ENCODE results near the gene TRPT1. TPM values are rescaled to one million over a fixed set of nuclear protein-coding genes. Genes with fewer than 3 reads are reported as not detected.
A peak's percentile ranks its signal among the peaks of the same experiment; 100 is the strongest.

The TRPT1 gene
- total and polyA plus RNA-seq, 2 of the 4 experiments (the other 2 are of a cell fraction) = 63.2 to 81.9 TPM

DNA sequence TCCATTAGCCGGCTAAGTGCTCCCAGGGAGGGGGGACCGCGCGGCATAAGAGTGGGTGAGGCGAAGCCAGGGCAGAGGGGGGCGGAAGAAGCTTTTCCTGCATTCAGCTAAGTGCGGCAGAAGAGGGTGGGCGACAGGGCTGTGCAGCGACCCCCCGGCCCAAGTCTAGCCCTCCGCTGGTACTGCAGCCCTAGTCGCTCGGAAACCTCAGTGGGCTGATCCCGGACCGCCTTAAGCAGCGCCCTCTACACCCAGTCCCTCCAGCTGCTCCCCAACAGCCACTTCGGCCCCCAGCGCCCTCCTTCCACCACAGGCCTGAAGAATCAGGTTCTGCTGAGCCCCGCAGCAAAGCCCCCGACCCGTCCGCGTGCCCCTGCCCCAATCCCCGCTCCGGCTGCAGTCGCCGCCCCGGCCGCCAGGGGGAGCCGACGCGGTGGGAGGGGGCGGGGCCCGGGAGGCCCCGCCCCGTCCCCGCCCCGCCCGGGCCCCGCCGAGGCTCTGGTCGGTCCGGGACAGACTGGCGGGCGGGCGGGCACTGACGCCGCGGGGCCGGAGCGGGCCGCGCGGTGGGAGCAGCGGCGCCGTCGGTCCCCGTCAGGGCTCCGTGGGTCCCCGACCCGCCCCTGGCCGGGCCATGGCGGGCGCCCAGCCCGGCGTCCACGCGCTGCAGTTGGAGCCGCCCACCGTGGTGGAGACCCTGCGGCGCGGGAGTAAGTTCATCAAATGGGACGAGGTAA lies 25.2 kb upstream of the TRPT1 start, which contains the start of gene PLCB3 (continued):
- TF ChIP-seq NFE2L2 (IDR thresholded peaks at IDR 0.05; ENCODE audit: low read depth, low read length) = no peak
- peak; percentile 40 for TF ChIP-seq SMC3 (IDR thresholded peaks at IDR 0.05; ENCODE audit: low read depth, low read length)

DNA sequence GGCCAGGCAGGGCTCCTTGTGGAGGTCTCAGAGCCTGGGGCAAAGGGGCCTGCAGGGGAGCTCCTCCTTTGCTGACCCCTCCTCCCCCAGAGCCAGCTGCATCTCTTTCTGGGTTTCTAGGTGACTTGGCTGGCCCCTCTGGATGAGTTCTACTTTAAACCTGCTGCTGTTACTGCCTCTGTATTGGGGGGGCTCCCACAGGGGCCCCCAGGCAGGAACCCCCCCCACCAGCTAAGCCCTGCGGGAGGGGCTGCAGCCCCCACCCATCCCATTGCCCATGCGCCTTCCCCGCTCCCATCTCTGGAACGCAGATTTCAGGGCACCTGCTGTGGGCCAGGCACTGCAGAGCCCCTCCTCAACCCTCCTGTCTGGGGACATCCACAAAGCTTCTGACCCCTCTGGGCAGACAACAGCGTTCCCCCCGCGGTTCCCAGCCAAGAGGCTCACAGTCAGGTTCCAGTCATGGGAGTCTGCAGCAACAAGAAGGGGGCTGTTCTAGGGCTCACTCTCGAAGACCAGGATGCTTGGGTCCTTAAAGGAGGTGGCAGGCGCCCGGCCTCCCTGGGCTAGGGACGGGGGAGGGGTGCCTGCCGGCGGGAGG lies 24.5 kb upstream of the TRPT1 start:
- in situ Hi-C loops (cut with MboI; ENCODE audit: low sequenced_read_pairs) = no loop called here
- H3K9me3 ChIP-seq (ENCODE audit: control insufficient read depth, insufficient read depth, low read length) = no peaks in the 10 kb centered on the region
- H2BK15ac ChIP-seq (ENCODE audit: low read depth, low read length) = no peak overlapping the region
- dilution Hi-C loops (cut with HindIII; ENCODE audit: low sequenced_read_pairs, unreplicated experiment) = no loop called here
- BruUV-seq (replicated peaks) = no TSS peak
- intact Hi-C loops (cut with micrococcal nuclease) = loop anchor here (1.0 kb wide), 1 partner anchor 51 kb away; no protein-coding TSS in a partner anchor
- H2AK5ac ChIP-seq (ENCODE audit: low read depth, low read length) = 0 out of 2 replicates have a peak overlapping the region, but pooled peaks have one; percentile 31
- H3K9ac ChIP-seq (ENCODE audit: low read depth, low read length) = no peak overlapping the region
- H2BK5ac ChIP-seq (ENCODE audit: low read depth, low read length, poor library complexity, severe bottlenecking) = no peak overlapping the region
- H3K79me1 ChIP-seq (ENCODE audit: low read depth in 1 of 2, low read length in 2 of 2) = peaks cover 8 to 47% of the 10 kb centered on the region in 2 experiments
- H3K4me3 ChIP-seq (ENCODE audit: insufficient read depth, low read depth, low read length) = peak overlapping the region; percentile 98
- POLR2A ChIA-PET (ENCODE audit: unreplicated experiment) = no interaction called here
- H3K27ac ChIP-seq (ENCODE audit: insufficient read depth, low read length) = no peak overlapping the region
- no peaks in the 10 kb centered on the region for H3K9me1 ChIP-seq (ENCODE audit: insufficient read depth, low read length)
- H3K27me3 ChIP-seq (ENCODE audit: control insufficient read depth, insufficient read depth, low read length) = no peaks in the 10 kb centered on the region
- 0% methylated on average over 4 of the region's 13 CpGs; no CpG with 5 or more reads in 1 of the 2 experiments for WGBS, 2 experiments (ENCODE audit: extremely low coverage in 2 of 2, insufficient read length in 1 of 2)
- peak overlapping the region; percentile 98 for H3K4me2 ChIP-seq (ENCODE audit: low read depth, low read length)
- H3K18ac ChIP-seq (ENCODE audit: low read depth, low read length) = no peak overlapping the region
- peak overlapping the region; percentile 99 for H2AFZ ChIP-seq (replicated peaks; ENCODE audit: low read length, poor library complexity)
- H3K4ac ChIP-seq (ENCODE audit: low read depth, low read length) = peak overlapping the region; percentile 48; the same call in 1 of the 2 replicates
- H2AK9ac ChIP-seq (replicated peaks; ENCODE audit: low read depth, low read length, poor library complexity) = peak overlapping the region; percentile 60
- 0 out of 2 replicates have a peak overlapping the region, but pooled peaks have one; percentile 29 for H3K14ac ChIP-seq (replicated peaks; ENCODE audit: low read depth, low read length)
- H4K5ac ChIP-seq (ENCODE audit: low read depth, low read length) = no peak overlapping the region
- H2BK120ac ChIP-seq (ENCODE audit: low read depth, low read length) = peak overlapping the region; percentile 30; the same call in 1 of the 2 replicates
- no peak for DNase-seq
- CTCF ChIA-PET = interaction anchor here (0.6 to 1.7 kb wide), 2 partner anchors 51 to 69 kb away, joined by 3 read pairs; no protein-coding TSS in a partner anchor
- no peak overlapping the region for H3K56ac ChIP-seq (ENCODE audit: extremely low read depth, insufficient read depth, low read length)
- H4K20me1 ChIP-seq (ENCODE audit: insufficient read depth, low read length) = peaks cover 10% of the 10 kb centered on the region
- ATAC-seq (ENCODE audit: low read depth) = no peak; the same call in 1 of the 2 replicates
- peak overlapping the region; percentile 23 to 36; a peak in 2 of 4 replicates for H4K8ac ChIP-seq (ENCODE audit: low read depth in 2 of 2, low read length in 2 of 2)
- peaks cover 9% of the 10 kb centered on the region for H3K36me3 ChIP-seq (ENCODE audit: control insufficient read depth, insufficient read depth, low read length)
- no peak overlapping the region for H2BK20ac ChIP-seq (ENCODE audit: low read depth, low read length)
- peak overlapping the region; percentile 34; the same call in 1 of the 2 replicates for H4K91ac ChIP-seq (ENCODE audit: insufficient read depth, low read depth, low read length)
- peak overlapping the region; percentile 48; the same call in 1 of the 2 replicates for H3K23ac ChIP-seq (ENCODE audit: low read depth, low read length)
- H3K4me1 ChIP-seq (ENCODE audit: control insufficient read depth, insufficient read depth, low read length) = peaks cover 10% of the 10 kb centered on the region
- no peak for TF ChIP-seq BHLHE40 (IDR thresholded peaks at IDR 0.05; ENCODE audit: low read depth, low read length)
- TF ChIP-seq RAD21 (IDR thresholded peaks at IDR 0.05; ENCODE audit: low read length) = no peak
- TF ChIP-seq MXI1 (IDR thresholded peaks at IDR 0.05; ENCODE audit: borderline replicate concordance, low read depth, low read length) = no peak
- TF ChIP-seq MAFK (IDR thresholded peaks at IDR 0.05; ENCODE audit: low read depth, low read length) = no peak
- TF ChIP-seq MAZ (IDR thresholded peaks at IDR 0.05; ENCODE audit: borderline replicate concordance, low read depth, low read length) = no peak
- TF ChIP-seq RFX5 (IDR thresholded peaks at IDR 0.05; ENCODE audit: low read depth, low read length) = no peak
- no peak for TF ChIP-seq RCOR1 (IDR thresholded peaks at IDR 0.05; ENCODE audit: insufficient replicate concordance, low read length)
- no peak for TF ChIP-seq NFE2L2 (IDR thresholded peaks at IDR 0.05; ENCODE audit: low read depth, low read length)
- TF ChIP-seq CHD1 (IDR thresholded peaks at IDR 0.05; ENCODE audit: low read depth, low read length) = no peak
- TF ChIP-seq SMC3 (IDR thresholded peaks at IDR 0.05; ENCODE audit: low read depth, low read length) = no peak
- no peak for TF ChIP-seq POLR2A (IDR thresholded peaks at IDR 0.05; ENCODE audit: low read depth, low read length)
- no peak for TF ChIP-seq CEBPB (IDR thresholded peaks at IDR 0.05; ENCODE audit: low read depth, low read length)
- TF ChIP-seq, protein P1, sequence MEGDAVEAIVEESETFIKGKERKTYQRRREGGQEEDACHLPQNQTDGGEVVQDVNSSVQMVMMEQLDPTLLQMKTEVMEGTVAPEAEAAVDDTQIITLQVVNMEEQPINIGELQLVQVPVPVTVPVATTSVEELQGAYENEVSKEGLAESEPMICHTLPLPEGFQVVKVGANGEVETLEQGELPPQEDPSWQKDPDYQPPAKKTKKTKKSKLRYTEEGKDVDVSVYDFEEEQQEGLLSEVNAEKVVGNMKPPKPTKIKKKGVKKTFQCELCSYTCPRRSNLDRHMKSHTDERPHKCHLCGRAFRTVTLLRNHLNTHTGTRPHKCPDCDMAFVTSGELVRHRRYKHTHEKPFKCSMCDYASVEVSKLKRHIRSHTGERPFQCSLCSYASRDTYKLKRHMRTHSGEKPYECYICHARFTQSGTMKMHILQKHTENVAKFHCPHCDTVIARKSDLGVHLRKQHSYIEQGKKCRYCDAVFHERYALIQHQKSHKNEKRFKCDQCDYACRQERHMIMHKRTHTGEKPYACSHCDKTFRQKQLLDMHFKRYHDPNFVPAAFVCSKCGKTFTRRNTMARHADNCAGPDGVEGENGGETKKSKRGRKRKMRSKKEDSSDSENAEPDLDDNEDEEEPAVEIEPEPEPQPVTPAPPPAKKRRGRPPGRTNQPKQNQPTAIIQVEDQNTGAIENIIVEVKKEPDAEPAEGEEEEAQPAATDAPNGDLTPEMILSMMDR (conservative IDR thresholded peaks at IDR 0.05; ENCODE audit: low read depth, low read length) = no peak
- no peak for TF ChIP-seq FOS (IDR thresholded peaks at IDR 0.05; ENCODE audit: low read depth, low read length)

Measured in IMR-90 (cell line).